Stimulated activated CD8-positive, alpha-beta memory T cell treated with anti-CD3 and anti-CD28 coated beads, Interleukin-12 subunit alpha, Interleukin-12 subunit beta, amount 100 ng/mL, for 1 hour (primary cell): ENCODE results near the gene HSF2.
A peak's percentile ranks its signal among the peaks of the same experiment; 100 is the strongest.

Experiments used
- DNase-seq: peaks from one replicate; pipeline ENCODE4 v3.0.0-alpha.2; 2020; ENCODE audit warnings: low read depth

The HSF2 gene

DNA sequence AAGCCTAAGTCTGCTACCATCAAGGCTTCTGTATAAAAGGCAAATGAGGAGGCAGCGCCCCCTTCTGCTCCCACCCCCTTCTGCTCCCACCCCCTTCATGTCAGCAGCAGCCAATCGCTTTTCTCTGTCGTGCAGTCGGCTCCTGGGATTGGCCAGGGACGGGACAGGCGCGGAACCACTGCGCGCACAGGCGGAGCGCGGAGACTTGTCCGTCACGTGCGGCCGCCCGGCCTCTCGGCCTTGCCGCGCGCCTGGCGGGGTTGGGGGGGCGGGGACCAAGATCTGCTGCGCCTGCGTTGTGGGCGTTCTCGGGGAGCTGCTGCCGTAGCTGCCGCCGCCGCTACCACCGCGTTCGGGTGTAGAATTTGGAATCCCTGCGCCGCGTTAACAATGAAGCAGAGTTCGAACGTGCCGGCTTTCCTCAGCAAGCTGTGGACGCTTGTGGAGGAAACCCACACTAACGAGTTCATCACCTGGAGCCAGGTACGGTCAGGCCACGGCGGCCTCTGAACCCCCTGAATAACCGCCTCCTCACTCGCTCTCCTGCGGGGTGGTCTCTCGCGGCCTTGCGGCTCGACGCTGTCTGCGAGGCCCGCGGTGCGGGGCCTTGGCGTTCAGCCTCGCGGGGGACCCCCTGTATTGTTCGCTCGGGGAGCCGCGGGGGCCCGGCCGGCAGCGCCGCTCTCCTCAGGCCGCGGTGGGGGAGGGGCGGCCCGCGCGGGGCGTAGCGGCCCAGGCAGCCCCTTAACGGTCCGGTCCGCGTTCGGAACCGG lies at the start of gene HSF2:
Gene HSF2, plus strand, starts transcription at position 305 of the 773 bp plus-strand sequence. Its CDS starts 86 bp downstream, at position 391.
- peak; percentile 84 for DNase-seq

- no peak for DNase-seq
These were observed 46.3 kb upstream of the HSF2 start for GRCh38 chr6:122352981-122353664.

- DNase-seq, result no peak
These were observed 38.6 kb upstream of the HSF2 start for GRCh38 chr6:122360809-122361208.

DNA sequence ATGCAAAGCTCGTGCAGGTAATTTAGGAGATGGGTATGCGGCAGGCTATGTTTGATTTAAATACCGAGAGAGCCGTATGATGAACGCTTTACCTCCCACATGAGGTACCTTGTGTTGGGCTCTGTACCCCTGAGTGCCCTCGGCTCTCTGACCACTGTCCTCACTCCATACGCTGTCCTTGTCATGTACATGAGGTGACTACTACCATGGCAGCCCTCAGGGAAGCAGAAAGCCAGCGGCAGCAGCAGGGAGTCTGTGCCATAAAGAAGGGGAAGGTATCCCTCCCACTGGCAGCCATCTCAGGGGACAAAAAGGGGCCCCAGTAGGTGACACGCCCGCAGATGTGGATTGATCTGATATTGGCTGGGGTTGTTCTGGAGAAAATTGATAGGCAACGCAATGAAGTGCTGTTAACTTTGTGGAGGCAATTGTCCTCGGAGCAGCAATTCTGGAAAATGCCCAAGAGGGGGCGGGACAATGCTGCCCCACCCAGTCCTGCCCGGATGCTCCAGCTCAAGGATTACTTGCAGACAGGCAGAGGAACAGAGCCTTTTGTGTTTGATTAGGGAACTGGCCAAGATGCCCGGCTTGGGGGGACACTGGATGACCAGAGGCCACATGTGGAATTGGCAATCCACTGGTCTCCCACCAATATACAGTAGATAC lies 38.0 kb upstream of the HSF2 start:
- no peak for DNase-seq

DNA sequence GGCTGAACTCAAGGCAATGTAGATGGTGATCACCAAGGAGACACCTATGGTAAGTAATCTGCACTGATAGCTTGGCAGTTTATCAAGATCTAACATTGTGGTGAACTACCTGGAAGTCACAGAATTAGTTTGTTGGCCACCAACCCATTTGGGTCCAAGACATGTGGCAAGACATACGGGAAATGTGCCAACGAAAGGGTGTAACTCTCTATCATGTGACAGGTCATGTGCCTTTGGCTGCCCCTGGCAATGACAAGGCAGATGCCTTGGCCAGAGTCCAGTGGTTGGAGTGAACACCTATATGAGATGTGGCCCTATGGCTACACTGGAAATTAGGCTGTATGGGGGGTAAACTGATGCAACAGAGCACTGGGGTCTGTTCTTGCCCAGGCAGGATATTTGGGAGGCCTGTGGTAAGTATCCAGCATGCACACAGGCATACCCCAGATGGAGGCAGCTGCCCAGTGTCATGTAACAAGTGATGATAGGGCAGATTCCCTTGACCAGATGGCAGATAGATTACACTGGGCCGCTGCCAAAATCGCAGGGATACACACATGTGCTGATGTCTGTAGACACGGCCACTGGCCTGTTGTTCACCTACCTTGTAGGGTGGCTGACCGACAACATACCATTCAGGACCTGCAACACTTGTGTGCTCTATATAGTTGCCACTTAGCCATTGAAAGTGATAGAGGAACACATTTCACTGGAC lies 35.5 kb upstream of the HSF2 start:
- DNase-seq, result no peak

DNA sequence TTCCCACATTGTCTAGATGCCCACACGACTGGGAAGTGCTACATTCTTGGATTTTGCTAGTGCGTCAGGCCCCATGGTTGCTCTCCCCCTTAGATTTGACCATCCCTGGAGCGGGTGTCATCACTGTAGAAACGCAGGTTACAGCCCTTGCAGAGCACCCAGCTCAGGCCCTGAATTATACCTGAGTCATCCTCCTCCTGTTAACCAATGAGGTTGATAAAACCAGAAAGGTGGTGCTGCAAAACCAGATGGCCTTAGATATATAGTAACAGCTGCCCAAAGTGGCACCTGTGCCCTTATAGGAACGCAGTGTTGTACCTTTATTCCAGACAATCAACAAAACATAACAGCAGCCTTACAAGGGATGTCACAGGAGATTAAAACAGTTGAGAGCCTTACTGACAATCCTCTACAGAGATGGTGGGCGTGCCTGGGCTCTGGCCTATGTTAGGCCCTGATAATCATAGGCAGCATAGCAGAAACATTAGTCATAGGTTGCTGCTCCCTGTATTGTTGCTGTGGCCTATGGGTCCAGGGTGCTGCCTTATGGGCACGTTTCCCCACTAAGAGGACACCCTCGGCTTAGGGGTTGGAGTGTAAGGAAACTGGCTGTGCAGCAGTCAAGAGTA lies 33.6 kb upstream of the HSF2 start:
- no peak for DNase-seq

GRCh38 chr6:122367171-122367570 lies 32.3 kb upstream of the HSF2 start:
- DNase-seq, result no peak

DNA sequence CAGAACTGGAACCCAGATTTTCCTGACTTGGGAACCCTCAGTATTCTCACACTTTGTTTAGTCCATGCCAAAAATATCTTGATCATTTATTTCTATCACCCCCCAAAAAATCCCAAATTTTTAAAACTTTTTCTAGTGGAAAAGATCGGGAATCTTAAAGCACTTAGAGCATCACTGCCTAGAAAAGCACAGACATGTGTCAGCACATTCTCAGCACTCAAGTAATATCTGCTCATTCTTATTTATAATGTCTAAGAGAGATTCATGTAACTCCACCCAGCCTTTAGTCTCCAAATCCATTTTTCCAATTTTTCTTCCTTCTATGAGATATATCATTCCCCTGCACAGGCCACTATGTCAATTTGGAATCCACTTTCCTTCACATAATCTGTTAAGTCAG lies 29.9 kb upstream of the HSF2 start:
- no peak for DNase-seq

DNA sequence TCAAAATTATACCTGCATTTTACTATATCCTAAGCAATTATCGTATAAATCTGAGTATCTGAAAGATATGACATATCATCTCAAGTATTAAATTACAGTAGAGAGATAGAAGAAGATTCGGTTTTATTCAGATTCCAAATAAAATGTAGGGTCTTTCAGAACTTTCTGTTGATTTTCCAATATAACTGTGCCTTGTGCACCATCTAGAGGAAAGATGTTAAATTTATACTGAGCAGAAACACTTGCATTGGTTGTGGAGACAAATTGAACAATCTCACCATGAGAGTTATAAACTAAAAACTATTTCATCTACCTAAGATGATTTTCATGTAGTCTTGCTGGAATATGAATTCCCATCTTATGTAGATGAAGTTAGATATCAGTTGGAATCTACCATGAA lies 26.8 kb upstream of the HSF2 start:
- no peak for DNase-seq

GRCh38 chr6:122374307-122374706 lies 25.1 kb upstream of the HSF2 start:
- no peak for DNase-seq

GRCh38 chr6:122376246-122376645 lies 23.2 kb upstream of the HSF2 start:
- DNase-seq, result no peak

DNA sequence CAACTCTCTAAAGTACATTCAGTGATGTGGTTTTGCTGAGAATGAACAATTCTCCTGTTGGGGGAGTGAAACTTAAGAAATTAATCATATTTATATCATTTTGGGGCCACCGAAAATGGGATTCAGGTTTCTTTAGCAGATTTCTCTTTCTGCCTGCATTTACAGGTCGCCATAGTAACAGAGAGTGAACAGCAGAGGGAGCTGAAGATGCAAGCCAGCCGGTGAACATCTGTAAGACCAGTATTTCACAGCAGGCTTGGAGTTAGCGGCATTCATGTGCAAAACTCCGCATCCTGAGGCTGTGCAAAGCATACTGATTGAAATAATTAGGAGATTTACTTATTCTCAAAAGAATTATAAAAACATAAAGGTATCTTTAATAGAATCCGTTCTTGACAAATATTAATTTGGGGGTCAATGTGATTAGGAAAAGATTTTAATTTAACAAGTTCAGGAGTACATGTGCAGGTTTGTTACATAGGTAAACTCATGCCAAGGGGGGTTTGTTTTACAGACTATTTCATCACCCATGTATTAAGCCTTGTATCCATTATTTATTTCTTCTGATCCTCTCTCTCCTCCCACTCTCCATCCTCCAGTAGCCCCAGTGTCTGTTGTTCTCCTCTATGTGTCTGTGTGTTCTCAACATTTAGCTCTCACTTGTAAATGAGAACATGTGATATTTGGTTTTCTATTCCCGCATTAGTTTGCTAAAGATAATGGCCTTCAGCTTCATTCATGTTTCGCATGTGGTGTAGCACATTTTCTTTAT lies 17.8 kb upstream of the HSF2 start:
- peak; percentile 27 for DNase-seq

DNA sequence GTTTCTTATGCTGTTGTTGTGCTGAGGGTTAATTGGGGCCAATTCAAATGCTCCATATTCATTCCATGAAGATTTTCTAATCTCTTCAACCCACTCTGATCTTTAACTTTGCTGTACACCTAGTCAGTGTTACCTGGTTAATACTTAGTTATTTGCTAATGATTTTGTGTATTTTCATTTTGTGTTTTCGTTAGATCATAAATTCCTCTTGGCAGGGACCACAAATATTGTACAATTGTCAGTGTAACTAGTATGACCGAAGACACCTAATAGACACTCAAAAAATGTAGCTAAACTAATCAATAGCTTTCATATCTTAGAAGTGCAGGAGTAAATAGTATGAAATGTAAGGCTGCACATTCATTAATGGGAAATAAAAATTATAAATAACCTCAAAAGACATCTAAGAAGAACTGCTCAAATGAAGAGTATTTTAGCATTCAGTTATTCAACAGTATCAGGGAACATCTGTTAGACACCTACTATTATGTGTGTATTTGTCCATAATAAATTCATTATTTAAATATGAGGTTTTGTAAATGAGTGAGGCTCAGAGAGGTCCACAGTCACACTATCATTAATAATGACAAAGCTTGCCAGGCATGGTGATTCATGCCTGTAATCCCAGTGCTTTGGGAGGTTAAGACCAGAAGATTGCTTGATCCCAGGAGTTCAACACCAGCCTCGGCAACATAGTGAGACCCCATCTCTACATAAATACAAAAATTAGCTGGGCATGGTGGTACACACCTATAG lies 13.4 kb upstream of the HSF2 start:
- DNase-seq, result no peak

DNA sequence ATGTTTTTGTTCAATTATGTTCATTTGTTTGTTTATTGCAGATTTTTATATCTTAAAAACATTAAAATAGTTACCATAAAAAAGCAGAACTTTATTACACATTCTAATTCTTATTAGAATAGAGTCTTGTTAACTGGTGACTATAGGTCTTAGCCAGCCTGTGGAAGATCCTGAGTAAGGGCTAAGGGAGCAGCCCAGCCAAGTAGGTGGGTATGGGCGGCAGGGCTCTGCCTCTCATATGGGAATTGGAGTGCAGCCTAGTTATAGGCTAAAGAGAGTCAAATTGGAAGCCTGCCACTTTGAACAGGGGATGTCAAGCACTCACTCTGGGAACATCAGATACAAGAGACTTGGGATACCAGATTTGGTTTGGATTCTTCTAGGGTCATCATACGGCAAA lies 10.5 kb upstream of the HSF2 start:
- DNase-seq, result no peak

- no peak for DNase-seq
These were observed 9.6 kb upstream of the HSF2 start for GRCh38 chr6:122389704-122390372.

DNA sequence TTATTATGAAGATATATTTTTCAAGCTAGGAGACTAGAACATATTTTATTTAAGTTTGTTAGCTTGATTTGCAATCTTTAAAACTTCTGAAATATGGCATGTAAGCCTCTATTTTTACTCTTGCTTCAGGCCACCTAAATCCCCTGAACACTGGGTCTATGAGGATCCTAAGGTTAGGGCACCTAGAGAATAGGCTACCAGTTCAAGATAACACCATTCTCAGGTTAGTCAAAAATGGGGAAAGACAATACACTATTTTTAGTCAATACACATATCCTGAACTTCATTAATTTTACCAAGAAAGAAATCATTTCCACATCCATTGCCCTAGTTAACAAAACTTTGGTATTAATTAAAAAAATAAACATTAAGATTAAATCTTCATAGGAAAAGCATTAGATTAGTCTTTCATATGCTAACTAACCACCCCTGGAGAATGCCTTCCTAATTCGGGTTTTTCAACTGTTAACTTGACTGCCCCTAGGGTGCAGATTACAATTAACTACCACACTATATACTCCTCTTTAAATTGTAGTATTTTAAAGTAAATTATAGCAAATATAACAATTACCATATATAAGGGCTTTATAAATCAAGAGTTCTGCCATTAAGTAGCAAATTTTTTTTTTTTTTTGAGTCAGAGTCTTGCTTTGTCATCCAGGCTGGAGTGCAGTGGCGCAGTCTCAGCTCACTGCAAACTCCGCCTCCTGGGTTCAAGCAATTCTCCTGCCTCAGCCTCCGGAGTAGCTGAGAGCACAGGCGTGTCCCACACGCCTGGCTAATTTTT lies 6.7 kb upstream of the HSF2 start:
- DNase-seq, result no peak

DNA sequence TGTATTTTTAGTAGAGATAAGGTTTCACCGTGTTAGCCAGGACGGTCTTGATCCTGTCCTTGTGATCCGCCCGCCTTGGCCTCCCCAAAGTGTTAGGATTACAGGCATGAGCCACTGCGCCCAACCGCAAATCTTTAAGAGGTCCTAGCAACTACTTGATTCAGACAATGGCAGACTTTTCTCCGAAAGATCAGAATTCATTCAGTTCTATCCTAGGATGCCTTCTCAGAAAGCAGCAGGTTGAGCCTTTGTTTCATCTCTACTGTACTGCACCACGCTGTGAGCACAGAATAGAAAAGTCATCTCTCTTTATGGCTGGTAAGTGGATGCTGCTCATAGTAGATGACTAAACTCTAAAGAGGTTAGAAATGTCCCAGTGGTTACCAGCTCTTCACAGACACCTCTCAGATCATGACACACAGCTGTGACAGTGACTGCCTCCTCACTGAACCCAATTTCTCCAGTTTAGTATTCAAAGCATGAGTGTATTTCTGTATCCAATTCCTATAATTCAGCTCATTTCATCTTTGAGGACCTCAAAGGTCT lies 6.0 kb upstream of the HSF2 start:
- no peak for DNase-seq

DNA sequence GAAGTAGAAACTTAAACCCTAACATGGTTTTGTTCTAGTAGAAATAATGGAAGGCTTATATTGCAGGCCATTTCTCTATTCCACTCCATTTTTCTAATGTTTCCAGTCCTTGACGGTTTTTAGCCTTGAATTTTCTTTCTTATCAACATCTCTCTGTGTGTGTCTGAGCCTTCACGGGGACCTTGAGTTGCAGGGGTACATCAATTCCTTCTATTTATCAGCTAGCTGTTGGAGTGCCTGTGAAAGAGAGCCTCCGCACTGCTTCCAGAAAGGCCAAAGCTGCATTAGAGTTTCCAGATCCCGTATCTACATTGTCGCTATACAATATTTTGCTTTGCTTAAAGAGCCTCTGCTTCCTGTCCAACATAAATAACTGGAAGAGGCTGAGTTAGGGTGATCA lies 5.4 kb upstream of the HSF2 start:
- no peak for DNase-seq

GRCh38 chr6:122399055-122399347 lies 451 bp upstream of the HSF2 start:
- no peak for DNase-seq
